ENCODE measurements around the gene MYD88. TPM values are rescaled to one million over a fixed set of nuclear protein-coding genes. Genes with fewer than 3 reads are reported as not detected.
A peak's percentile ranks its signal among the peaks of the same experiment; 100 is the strongest.

The MYD88 gene
- total and polyA plus RNA-seq, 8 donors, result 7.2 to 20.2 (median 9.9) TPM

DNA sequence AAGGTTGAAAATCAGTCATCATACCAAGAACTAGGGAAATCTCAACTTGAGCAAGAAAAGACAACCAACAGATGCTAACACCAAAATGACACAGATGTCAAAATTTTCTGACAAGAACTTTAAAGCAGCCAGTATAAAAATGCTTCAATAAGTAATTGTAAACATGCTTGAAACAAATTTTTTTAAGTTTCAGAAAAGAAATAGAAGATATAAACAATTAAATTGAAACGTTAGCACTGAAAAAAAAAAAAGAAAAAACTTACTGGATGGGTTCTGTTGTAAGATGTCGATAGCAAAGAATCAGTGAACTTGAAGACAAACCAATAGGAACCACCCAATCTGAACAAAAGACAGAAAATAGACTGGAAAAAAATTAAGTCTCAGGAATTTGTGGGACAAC lies 8.0 kb downstream of the MYD88 start:
- Histone ChIP-seq H3K27me3 (no peaks in the 10 kb centered on the region), H3K36me3 (peaks cover 0 to 6% (median 6%) of the 10 kb centered on the region in 3 donors), H3K4me3 (no peak overlapping the region), H3K27ac (no peak overlapping the region), H3K9me3 (no peaks in the 10 kb centered on the region), H3K4me1 (no peaks in the 10 kb centered on the region)
- intact Hi-C loops (cut with DNase I), result no loop called here
- no peak for ATAC-seq
- FAIRE-seq, result no peak
- no peak for DNase-seq
- WGBS, 2 donors, result 80 to 86% methylated on average over 2 of the region's 2 CpGs
- TF ChIP-seq, protein P1, sequence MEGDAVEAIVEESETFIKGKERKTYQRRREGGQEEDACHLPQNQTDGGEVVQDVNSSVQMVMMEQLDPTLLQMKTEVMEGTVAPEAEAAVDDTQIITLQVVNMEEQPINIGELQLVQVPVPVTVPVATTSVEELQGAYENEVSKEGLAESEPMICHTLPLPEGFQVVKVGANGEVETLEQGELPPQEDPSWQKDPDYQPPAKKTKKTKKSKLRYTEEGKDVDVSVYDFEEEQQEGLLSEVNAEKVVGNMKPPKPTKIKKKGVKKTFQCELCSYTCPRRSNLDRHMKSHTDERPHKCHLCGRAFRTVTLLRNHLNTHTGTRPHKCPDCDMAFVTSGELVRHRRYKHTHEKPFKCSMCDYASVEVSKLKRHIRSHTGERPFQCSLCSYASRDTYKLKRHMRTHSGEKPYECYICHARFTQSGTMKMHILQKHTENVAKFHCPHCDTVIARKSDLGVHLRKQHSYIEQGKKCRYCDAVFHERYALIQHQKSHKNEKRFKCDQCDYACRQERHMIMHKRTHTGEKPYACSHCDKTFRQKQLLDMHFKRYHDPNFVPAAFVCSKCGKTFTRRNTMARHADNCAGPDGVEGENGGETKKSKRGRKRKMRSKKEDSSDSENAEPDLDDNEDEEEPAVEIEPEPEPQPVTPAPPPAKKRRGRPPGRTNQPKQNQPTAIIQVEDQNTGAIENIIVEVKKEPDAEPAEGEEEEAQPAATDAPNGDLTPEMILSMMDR (IDR thresholded peaks at IDR 0.05), result no peak

DNA sequence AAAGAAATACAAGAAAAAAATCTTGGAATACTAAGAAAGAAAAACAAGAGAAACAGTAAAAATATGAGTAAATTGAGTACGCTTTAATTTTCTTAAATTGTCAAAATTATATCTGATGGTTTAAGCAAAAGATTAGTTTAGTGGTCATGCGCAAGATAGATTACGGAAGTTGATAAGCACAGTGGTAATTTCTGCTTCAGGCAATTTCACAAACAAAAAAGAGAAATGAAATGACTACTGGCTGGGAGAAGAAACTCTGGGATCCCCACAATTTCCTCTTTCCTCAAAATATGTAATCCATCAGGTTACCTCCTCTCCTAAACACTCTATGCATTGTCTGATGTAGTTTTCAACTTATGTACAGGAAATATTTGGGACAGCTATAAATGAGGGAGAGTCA lies 9.0 kb downstream of the MYD88 start:
- no peaks in the 10 kb centered on the region for H3K27me3 ChIP-seq
- no peaks in the 10 kb centered on the region for H3K36me3 ChIP-seq
- intact Hi-C loops (cut with DNase I), result no loop called here
- no peak overlapping the region for H3K4me3 ChIP-seq
- H3K27ac ChIP-seq, result no peak overlapping the region
- no peaks in the 10 kb centered on the region for H3K4me1 ChIP-seq
- DNase-seq (no peak), ATAC-seq (peak in 1 of 4 donors; percentile 18), FAIRE-seq (no peak)
- 91 to 93% methylated on average over 3 of the region's 3 CpGs for whole genome bisulfite sequencing, 2 donors
- TF ChIP-seq, protein P1 (IDR thresholded peaks at IDR 0.05), result no peak
- no peaks in the 10 kb centered on the region for H3K9me3 ChIP-seq

- ATAC-seq (peak in 2 of 4 donors; percentile 47 to 60), DNase-seq (no peak), FAIRE-seq (no peak)
- Histone ChIP-seq H3K4me3 (no peak overlapping the region), H3K27me3 (no peaks in the 10 kb centered on the region), H3K27ac (no peak overlapping the region), H3K36me3 (no peaks in the 10 kb centered on the region), H3K9me3 (no peaks in the 10 kb centered on the region), H3K4me1 (no peaks in the 10 kb centered on the region)
- TF ChIP-seq, protein P1 (IDR thresholded peaks at IDR 0.05), result no peak
- intact Hi-C loops (cut with DNase I), result no loop called here
- WGBS, 2 donors, result 70 to 79% methylated on average over 5 of the region's 5 CpGs
Measured at GRCh38 chr3:38148311-38148882, 9.9 kb downstream of the MYD88 start.

GRCh38 chr3:38149708-38150107 lies 11.2 kb downstream of the MYD88 start:
- FAIRE-seq (no peak), ATAC-seq (no peak), DNase-seq (no peak)
- intact Hi-C loops (cut with DNase I), result no loop called here
- Histone ChIP-seq H3K27me3 (no peaks in the 10 kb centered on the region), H3K9me3 (no peaks in the 10 kb centered on the region), H3K27ac (no peak overlapping the region), H3K4me1 (no peaks in the 10 kb centered on the region), H3K36me3 (no peaks in the 10 kb centered on the region), H3K4me3 (no peak overlapping the region)
- 47 to 63% methylated on average over 3 of the region's 3 CpGs for WGBS, 2 donors
- TF ChIP-seq, protein P1 (IDR thresholded peaks at IDR 0.05), result no peak

DNA sequence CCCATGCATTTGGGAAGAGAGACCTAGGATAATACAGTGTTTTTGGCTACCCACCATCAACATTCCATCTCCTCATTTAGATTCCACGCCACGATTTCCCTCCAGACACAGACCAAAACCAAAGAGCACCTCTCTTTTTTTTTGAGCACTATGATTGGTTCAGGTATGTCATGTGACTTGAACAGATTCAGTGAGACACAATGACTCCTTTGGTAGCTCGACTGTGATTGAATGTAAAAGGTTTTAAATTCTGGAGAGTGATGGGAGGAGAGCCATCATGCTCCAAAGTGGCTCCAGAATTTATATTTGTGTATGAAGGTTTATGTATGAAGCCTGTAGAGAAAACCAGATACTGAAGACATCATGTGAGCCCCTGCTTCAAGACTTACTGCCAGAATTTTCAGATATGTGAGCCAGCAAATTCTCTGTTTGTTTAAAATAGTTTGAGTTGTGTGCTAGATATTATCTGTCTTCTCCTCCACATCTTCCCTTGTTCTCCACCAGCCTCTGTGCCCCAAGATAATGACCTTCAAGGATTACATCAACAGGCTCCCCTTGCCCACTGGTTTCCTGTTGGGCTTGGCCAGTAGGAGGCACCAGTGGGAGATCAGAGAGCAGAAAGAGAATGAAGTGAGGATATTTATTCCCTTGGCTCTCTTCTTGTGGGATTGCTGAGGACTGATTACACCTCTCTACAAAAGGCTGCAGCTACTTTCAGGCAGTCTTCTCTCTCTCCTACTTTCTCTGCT lies 12.5 kb downstream of the MYD88 start:
- 74 to 79% methylated on average over 3 of the region's 3 CpGs for WGBS, 2 donors
- FAIRE-seq, result no peak

More for the DNA sequence above, 12.5 kb downstream of the MYD88 start:
- Histone ChIP-seq H3K9me3 (no peaks in the 10 kb centered on the region), H3K36me3 (no peaks in the 10 kb centered on the region), H3K27me3 (no peaks in the 10 kb centered on the region), H3K4me3 (no peak overlapping the region), H3K27ac (peak overlapping the region in 1 of 4 donors; percentile 25), H3K4me1 (no peaks in the 10 kb centered on the region)
- TF ChIP-seq, protein P1 (IDR thresholded peaks at IDR 0.05), result no peak
- DNase-seq, result no peak
- intact Hi-C loops (cut with DNase I), result no loop called here
- ATAC-seq, result no peak
